A549 (cell line): ENCODE data around the gene KRTAP12-1. TPM values are rescaled to one million over a fixed set of nuclear protein-coding genes. Genes with fewer than 3 reads are reported as not detected.

ENCODE experiments used
- ATAC-seq, 2 experiments: fragments of 200-7000 bp in 1 of 2; fragments of >200 bp in 1 of 2; cut with Nextera tagmentation in 1 of 2; cut with Tn5 transposase in 1 of 2; 3 replicates each; pipeline versions ENCODE4 v1.8.0 to v1.9.1; 2018 to 2020; ENCODE audit warnings: mild to moderate bottlenecking in 1 of 2, moderate library complexity in 1 of 2
- CTCF ChIA-PET: fragments of 300-600 bp; sonication (Branson Sonifier 250); formaldehyde crosslinking; extraction: SDS; loops from one replicate; lab custom pipeline; 2021; ENCODE audit warnings: antibody characterized with exemption, inconsistent platforms; lab: Yijun Ruan, JAX
- POLR2A ChIA-PET: fragments of 350-600 bp; formaldehyde crosslinking; extraction: SDS; loops from one replicate; lab custom pipeline; 2021; ENCODE audit warnings: antibody characterized with exemption, inconsistent platforms; lab: Yijun Ruan, JAX
- DNase-seq, 2 experiments: peaks; one replicate each; pipeline versions ENCODE4 v3.0.0 to v3.0.0-alpha.2; 2011 to 2016; ENCODE audit warnings: low read depth in 1 of 2, low spot score in 1 of 2
- FAIRE-seq: peaks from 2 replicates; lab custom pipeline; 2011; peaks lifted over from hg19 to GRCh38; lab: Jason Lieb, UNC
- H3K27ac ChIP-seq, 2 experiments: fragments of >200 bp; sonication (Bioruptor Twin); formaldehyde crosslinking; 3 replicates each; pipeline ENCODE4 v1.5.1; 2016 to 2017
- H3K4me1 ChIP-seq: fragments of >200 bp; sonication (Bioruptor Twin); formaldehyde crosslinking; 3 replicates; pipeline ENCODE4 v1.6.1; 2016
- H3K4me2 ChIP-seq: fragments of >200 bp; sonication (Bioruptor Twin); formaldehyde crosslinking; 3 replicates; pipeline ENCODE4 v1.6.1; 2016
- H3K4me3 ChIP-seq: fragments of >200 bp; sonication (Bioruptor Twin); formaldehyde crosslinking; 3 replicates; pipeline ENCODE4 v1.5.1; 2016
- H3K9me3 ChIP-seq: fragments of >200 bp; sonication (Bioruptor Twin); formaldehyde crosslinking; 3 replicates; pipeline ENCODE4 v1.6.1; 2016
- CBX2 ChIP-seq: fragments of 200-600 bp; sonication (generic); IDR thresholded peaks from 2 replicates; pipeline ENCODE4 v1.6.1; 2016; ENCODE audit warnings: low read depth, mild to moderate bottlenecking, borderline replicate concordance
- CBX8 ChIP-seq: fragments of 200-600 bp; sonication (generic); IDR thresholded peaks from 2 replicates; pipeline ENCODE4 v1.6.1; 2016
- CHD4 ChIP-seq: fragments of 200-600 bp; sonication (generic); IDR thresholded peaks from 2 replicates; pipeline ENCODE4 v1.6.1; 2016; ENCODE audit warnings: antibody characterized with exemption, mild to moderate bottlenecking, borderline replicate concordance
- E2F6 ChIP-seq: IDR thresholded peaks from 2 replicates; pipeline ENCODE4 v1.6.1; 2012; ENCODE audit warnings: low read depth, borderline replicate concordance
- EHF ChIP-seq: fragments of 250-450 bp; sonication (Bioruptor Pico); IDR thresholded peaks from 2 replicates; pipeline ENCODE4 v1.5.0; 2020; ENCODE audit warnings: mild to moderate bottlenecking
- EHMT2 ChIP-seq: fragments of 200-600 bp; sonication (generic); IDR thresholded peaks from 2 replicates; pipeline ENCODE4 v1.6.1; 2016; ENCODE audit warnings: antibody characterized with exemption, low read depth, mild to moderate bottlenecking, moderate library complexity
- ELK1 ChIP-seq: fragments of 150-350 bp; IDR thresholded peaks from 2 replicates; pipeline ENCODE4 v1.6.1; 2014; ENCODE audit warnings: low read depth, mild to moderate bottlenecking, low read length
- FOXS1 ChIP-seq: fragments of 250-450 bp; sonication (Bioruptor Pico); IDR thresholded peaks from 2 replicates; pipeline ENCODE4 v1.5.0; 2020; ENCODE audit warnings: mild to moderate bottlenecking, moderate library complexity
- GATA3 ChIP-seq: IDR thresholded peaks from 2 replicates; pipeline ENCODE4 v1.6.1; 2012; ENCODE audit warnings: borderline replicate concordance
- HDAC2 ChIP-seq: fragments of 200-600 bp; sonication (generic); IDR thresholded peaks from 2 replicates; pipeline ENCODE4 v1.6.1; 2016
- HOXB5 ChIP-seq: fragments of 250-450 bp; sonication (Bioruptor Pico); IDR thresholded peaks from 2 replicates; pipeline ENCODE4 v1.5.0; 2020; ENCODE audit warnings: mild to moderate bottlenecking, moderate library complexity
- JUNB ChIP-seq: fragments of >200 bp; sonication (Bioruptor Twin); formaldehyde crosslinking; IDR thresholded peaks from 2 replicates; pipeline ENCODE4 v1.6.1; 2016
- KDM5A ChIP-seq: fragments of 200-600 bp; sonication (generic); IDR thresholded peaks from 2 replicates; pipeline ENCODE4 v1.6.1; 2016; ENCODE audit warnings: antibody characterized with exemption, mild to moderate bottlenecking
- MAFK ChIP-seq: fragments of 450-650 bp; IDR thresholded peaks from 2 replicates; pipeline ENCODE4 v1.6.1; 2014; ENCODE audit not compliant: partially characterized antibody
- NFE2L2 ChIP-seq: fragments of 150-350 bp; conservative IDR thresholded peaks from 2 replicates; pipeline ENCODE4 v1.6.1; 2014; ENCODE audit warnings: low read length
- PHF8 ChIP-seq: fragments of 200-600 bp; sonication (generic); IDR thresholded peaks from 2 replicates; pipeline ENCODE4 v1.6.1; 2016; ENCODE audit warnings: low read depth, mild to moderate bottlenecking, antibody characterized with exemption, moderate library complexity, borderline replicate concordance
- RARB ChIP-seq: fragments of 250-450 bp; sonication (Bioruptor Pico); IDR thresholded peaks from 2 replicates; pipeline ENCODE4 v1.8.0; 2021; ENCODE audit warnings: mild to moderate bottlenecking, moderate library complexity
- TFCP2L1 ChIP-seq: fragments of 250-450 bp; sonication (Bioruptor Pico); IDR thresholded peaks from 2 replicates; pipeline ENCODE4 v1.5.0; 2021; ENCODE audit warnings: mild to moderate bottlenecking
- ZFP36 ChIP-seq: fragments of 450-650 bp; IDR thresholded peaks from 2 replicates; pipeline ENCODE4 v1.6.1; 2014; ENCODE audit warnings: borderline replicate concordance; ENCODE audit not compliant: partially characterized antibody
- ZNF302 ChIP-seq: fragments of 250-450 bp; sonication (Bioruptor Pico); IDR thresholded peaks from 2 replicates; pipeline ENCODE4 v1.9.0; 2021; ENCODE audit warnings: inconsistent platforms, mild to moderate bottlenecking, moderate library complexity
- WGBS: methylation state at CpG from one replicate; pipeline ENCODE4 v1.1.6; 2017; ENCODE audit errors: missing lambda C conversion rate; 5-methylcytosine and 5-hydroxymethylcytosine counted together
- polyA plus RNA-seq, 4 experiments: library from polyadenylated mRNA; depleted of rRNA in 3 of 4; stranded (reverse); fragments of >200 nt; fragmentation: RNase III in 1 of 4; extraction: RNeasy Plus Mini Kit Qiagen cat#74134 plus additional on column Dnase treatment in 1 of 4; gene quantifications; 2 replicates in 3 of 4; 3 replicates in 1 of 4; pipeline ENCODE4 v1.2.3, GENCODE V29; 2011 to 2017
- TF ChIP-seq, protein P1 (sequence below): fragments of 250-450 bp; sonication (Bioruptor Pico); IDR thresholded peaks from 2 replicates; pipeline ENCODE4 v1.5.0; 2020; ENCODE audit warnings: low read depth, mild to moderate bottlenecking, moderate library complexity

Gene KRTAP12-1
- polyA plus RNA-seq, 2 of the 4 experiments (the other 2 are of a cell fraction), result not detected

GRCh38 chr21:44654576-44655175, 27.3 kb downstream of the KRTAP12-1 start, which contains the start of gene KRTAP12-4:
TSS of gene KRTAP12-4 (minus strand) at chr21:44654659. CDS start at chr21:44654614, 45 bp downstream.
- ATAC-seq (no peak), DNase-seq (no peak), FAIRE-seq (no peak)
- Histone ChIP-seq H3K27ac (no peak within 1 kb of the TSS), H3K9me3 (no peaks in the 10 kb centered on the region), H3K4me3 (no peak within 1 kb of the TSS), H3K4me1 (no peaks in the 10 kb centered on the region), H3K4me2 (no peak within 1 kb of the TSS)
- ChIA-PET POLR2A (no interaction called here), CTCF (no interaction called here)
- TF ChIP-seq NFE2L2, result no peak
- no peak for TF ChIP-seq GATA3
- TF ChIP-seq, protein P1, sequence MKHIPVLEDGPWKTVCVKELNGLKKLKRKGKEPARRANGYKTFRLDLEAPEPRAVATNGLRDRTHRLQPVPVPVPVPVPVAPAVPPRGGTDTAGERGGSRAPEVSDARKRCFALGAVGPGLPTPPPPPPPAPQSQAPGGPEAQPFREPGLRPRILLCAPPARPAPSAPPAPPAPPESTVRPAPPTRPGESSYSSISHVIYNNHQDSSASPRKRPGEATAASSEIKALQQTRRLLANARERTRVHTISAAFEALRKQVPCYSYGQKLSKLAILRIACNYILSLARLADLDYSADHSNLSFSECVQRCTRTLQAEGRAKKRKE (CRISPR knock-in tag), result no peak
- no peak for TF ChIP-seq CBX2
- TF ChIP-seq ELK1, result no peak
- TF ChIP-seq FOXS1, result no peak
- TF ChIP-seq E2F6, result no peak
- TF ChIP-seq CBX8, result no peak
- TF ChIP-seq EHMT2, result no peak
- no peak for TF ChIP-seq ZNF302 (CRISPR knock-in tag)
- TF ChIP-seq JUNB, result no peak
- no peak for TF ChIP-seq HOXB5 (CRISPR knock-in tag)
- TF ChIP-seq HDAC2, result no peak
- no peak for TF ChIP-seq EHF (CRISPR knock-in tag)
- no peak for TF ChIP-seq MAFK
- TF ChIP-seq PHF8, result no peak
- no peak for TF ChIP-seq RARB (CRISPR knock-in tag)
- no peak for TF ChIP-seq ZFP36
- no peak for TF ChIP-seq KDM5A
- WGBS, result 12% methylated on average over 6 of the region's 9 CpGs

DNA sequence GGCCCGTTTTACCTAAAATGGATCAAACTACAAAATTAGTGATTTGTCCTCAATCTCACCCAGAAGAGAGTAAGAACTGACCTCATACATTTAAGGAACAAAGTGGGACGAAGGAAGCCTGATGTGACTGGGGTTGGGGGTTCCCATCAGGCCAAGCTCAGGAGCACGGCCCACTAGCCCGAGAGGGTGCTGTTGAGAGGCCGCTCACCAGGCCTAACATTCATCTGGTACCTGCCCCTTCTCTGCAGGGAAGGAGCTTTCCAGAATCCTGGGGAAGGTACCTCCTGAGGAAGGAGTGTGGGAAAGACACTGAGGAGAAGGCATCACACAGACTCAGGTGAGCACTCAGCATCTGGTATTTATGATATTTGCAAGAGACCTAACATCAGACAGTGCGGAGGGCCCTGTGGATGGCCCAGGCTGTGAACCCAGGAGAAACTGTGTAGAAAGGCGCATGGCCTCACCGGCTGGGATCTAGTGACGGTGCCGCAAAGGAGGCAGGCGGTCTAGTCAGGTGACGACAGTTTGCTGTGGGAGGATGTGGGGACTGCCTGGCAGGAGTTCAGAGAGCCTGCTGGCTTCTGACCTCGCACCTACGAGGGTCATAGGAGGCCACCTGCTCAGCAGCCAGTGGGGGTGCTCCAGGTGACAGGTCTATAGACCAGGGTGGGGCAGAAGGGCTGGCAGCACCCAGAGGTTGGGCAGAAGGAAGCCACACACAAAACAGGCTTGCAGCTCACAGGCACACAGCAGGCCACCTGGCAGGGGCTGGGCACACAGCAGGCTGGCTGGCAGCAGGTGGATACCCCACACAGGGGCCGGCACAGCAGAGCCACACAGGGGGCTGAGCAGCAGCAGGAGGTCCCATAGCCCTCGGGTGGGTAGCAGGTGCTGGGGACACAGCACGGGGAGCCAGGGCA, 28.0 kb downstream of the KRTAP12-1 start:
- TF ChIP-seq CHD4 (no peak), MAFK (no peak), TFCP2L1 (no peak)
- TF ChIP-seq, protein P1 (CRISPR knock-in tag), result no peak
- Histone ChIP-seq H3K4me2 (no peak overlapping the region), H3K4me1 (no peaks in the 10 kb centered on the region), H3K9me3 (no peaks in the 10 kb centered on the region), H3K4me3 (no peak overlapping the region), H3K27ac (no peak overlapping the region)
- ATAC-seq (no peak), FAIRE-seq (no peak), DNase-seq (no peak)
- ChIA-PET POLR2A (no interaction called here), CTCF (no interaction called here)
- WGBS, result 64% methylated on average over 12 of the region's 17 CpGs
